Activated CD8-positive, alpha-beta memory T cell treated with anti-CD3 and anti-CD28 coated beads for 48 hours (primary cell): ENCODE data around the gene BCL2L1.

Source experiments
- DNase-seq, 3 experiments: peaks; one replicate each; pipeline ENCODE4 v3.0.0-alpha.2; 2020; ENCODE audit warnings: low read depth in 2 of 3, low spot score in 2 of 3

The BCL2L1 gene

DNA sequence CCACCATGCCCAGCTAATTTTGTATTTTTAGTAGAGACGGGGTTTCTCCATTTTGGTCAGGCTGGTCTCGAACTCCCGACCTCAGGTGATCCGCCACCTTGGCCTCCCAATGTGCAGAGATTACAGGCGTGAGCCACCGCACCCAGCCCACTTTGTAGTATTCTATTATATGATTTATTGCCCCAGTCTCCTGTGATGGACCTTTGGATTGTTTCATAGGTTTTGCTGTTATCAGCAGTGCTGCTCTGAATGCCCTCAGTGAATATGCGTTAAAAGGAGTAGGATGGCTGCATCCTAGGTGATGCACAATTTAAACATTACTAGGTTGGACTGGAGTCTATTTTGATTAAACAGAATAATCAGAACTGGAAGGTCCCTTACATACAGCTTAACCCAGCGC lies 107.3 kb downstream of the BCL2L1 start:
- no peak for DNase-seq
